Muscle of leg (tissue), 11 donors: Measurements from ENCODE around the gene SIK2. TPM values are rescaled to one million over a fixed set of nuclear protein-coding genes. Genes with fewer than 3 reads are reported as not detected.

Experiments used
- DNase-seq: peaks from one replicate; pipeline ENCODE4 v3.0.0; 2013
- H3K27ac ChIP-seq: one replicate; pipeline ENCODE4 v1.5.1; 2013; ENCODE audit warnings: mild to moderate bottlenecking, low read length, control low read depth
- H3K27me3 ChIP-seq: one replicate; pipeline ENCODE4 v1.6.1; 2013; ENCODE audit warnings: low read length; ENCODE audit not compliant: control insufficient read depth, insufficient read depth
- H3K36me3 ChIP-seq: one replicate; pipeline ENCODE4 v1.6.1; 2013; ENCODE audit warnings: low read length; ENCODE audit not compliant: control insufficient read depth, insufficient read depth
- H3K4me1 ChIP-seq: one replicate; pipeline ENCODE4 v1.6.1; 2013; ENCODE audit warnings: low read length; ENCODE audit not compliant: control insufficient read depth, insufficient read depth
- H3K4me3 ChIP-seq: one replicate; pipeline ENCODE4 v1.5.1; 2013; ENCODE audit warnings: low read length, control low read depth
- H3K9me3 ChIP-seq: replicated peaks from 2 replicates; pipeline ENCODE4 v1.6.1; 2013; ENCODE audit warnings: low read depth, low read length; ENCODE audit not compliant: control insufficient read depth
- WGBS: methylation state at CpG from one replicate; pipeline ENCODE4 v1.1.5; 2013; ENCODE audit warnings: missing lambda C conversion rate; ENCODE audit not compliant: insufficient coverage; 5-methylcytosine and 5-hydroxymethylcytosine counted together
- polyA plus RNA-seq, 8 donors: library from polyadenylated mRNA; unstranded; fragments of 120-200 nt; gene quantifications; one replicate each; pipeline versions ENCODE4 v1.2.1 to v1.2.3, GENCODE V29; 2013; ENCODE audit warnings: inconsistent platforms in 1 of 8, low replicate concordance in 1 of 8; ENCODE audit not compliant: insufficient read length in 8 of 8, insufficient read depth in 1 of 8
- total RNA-seq: library from RNA; stranded (reverse); fragments of 120-200 nt; gene quantifications from one replicate; pipeline ENCODE4 v1.2.4, GENCODE V29; 2013

The SIK2 gene
- total and polyA plus RNA-seq, 9 donors: 14.9 to 27.4 (median 23.2) TPM

- no peak for DNase-seq
- WGBS: 100% methylated on average over 1 of the region's 7 CpGs
- Histone ChIP-seq H3K4me3 (no peak overlapping the region), H3K4me1 (no peaks in the 10 kb centered on the region), H3K36me3 (peaks cover 11% of the 10 kb centered on the region), H3K27me3 (no peaks in the 10 kb centered on the region), H3K27ac (no peak overlapping the region), H3K9me3 (no peaks in the 10 kb centered on the region)
Observed at GRCh38 chr11:111688013-111688412, 85.8 kb downstream of the SIK2 start.

- H3K4me1 ChIP-seq: peaks cover 2% of the 10 kb centered on the region
- no peaks in the 10 kb centered on the region for H3K27me3 ChIP-seq
- 100% methylated on average over 1 of the region's 2 CpGs for WGBS
- H3K27ac ChIP-seq: no peak overlapping the region
- H3K9me3 ChIP-seq: no peaks in the 10 kb centered on the region
- DNase-seq: no peak
- no peak overlapping the region for H3K4me3 ChIP-seq
- peaks cover 9% of the 10 kb centered on the region for H3K36me3 ChIP-seq
Observed at GRCh38 chr11:111691176-111691575, 88.9 kb downstream of the SIK2 start.

- peaks cover 2% of the 10 kb centered on the region for H3K4me1 ChIP-seq
- no peak overlapping the region for H3K27ac ChIP-seq
- DNase-seq: no peak
- H3K9me3 ChIP-seq: no peaks in the 10 kb centered on the region
- H3K36me3 ChIP-seq: peaks cover 9% of the 10 kb centered on the region
- no peaks in the 10 kb centered on the region for H3K27me3 ChIP-seq
- 80% methylated on average over 2 of the region's 3 CpGs for WGBS
- H3K4me3 ChIP-seq: no peak overlapping the region
Observed at GRCh38 chr11:111691741-111692140, 89.5 kb downstream of the SIK2 start.

GRCh38 chr11:111693224-111693937, 91.1 kb downstream of the SIK2 start:
- no peak for DNase-seq
- WGBS: 100% methylated on average over 2 of the region's 6 CpGs
- no peak overlapping the region for H3K4me3 ChIP-seq
- H3K9me3 ChIP-seq: no peaks in the 10 kb centered on the region
- H3K27ac ChIP-seq: no peak overlapping the region
- no peaks in the 10 kb centered on the region for H3K27me3 ChIP-seq
- H3K36me3 ChIP-seq: peaks cover 3% of the 10 kb centered on the region
- peaks cover 2% of the 10 kb centered on the region for H3K4me1 ChIP-seq

- Histone ChIP-seq H3K27me3 (no peaks in the 10 kb centered on the region), H3K27ac (peak overlapping the region; percentile 4), H3K4me3 (no peak overlapping the region), H3K4me1 (peaks cover 2% of the 10 kb centered on the region), H3K36me3 (peaks cover 6% of the 10 kb centered on the region), H3K9me3 (no peaks in the 10 kb centered on the region)
- peak; percentile 25 for DNase-seq
- no CpG with 5 or more reads among the region's 4 CpGs for WGBS
Observed at GRCh38 chr11:111694851-111695250, 92.6 kb downstream of the SIK2 start.

- 83% methylated on average over 1 of the region's 1 CpG for WGBS
- Histone ChIP-seq H3K9me3 (no peaks in the 10 kb centered on the region), H3K4me3 (no peak overlapping the region), H3K36me3 (peaks cover 2% of the 10 kb centered on the region), H3K27ac (no peak overlapping the region), H3K27me3 (no peaks in the 10 kb centered on the region), H3K4me1 (peaks cover 2% of the 10 kb centered on the region)
- no peak for DNase-seq
Observed at GRCh38 chr11:111696556-111696955, 94.3 kb downstream of the SIK2 start.

GRCh38 chr11:111697933-111698371, 95.7 kb downstream of the SIK2 start:
- Histone ChIP-seq H3K4me3 (no peak overlapping the region), H3K27ac (no peak overlapping the region), H3K27me3 (no peaks in the 10 kb centered on the region), H3K4me1 (peaks cover 7% of the 10 kb centered on the region), H3K36me3 (peaks cover 2% of the 10 kb centered on the region), H3K9me3 (no peaks in the 10 kb centered on the region)
- WGBS: no CpG with 5 or more reads among the region's 1 CpG
- DNase-seq: no peak

GRCh38 chr11:111698852-111699559, 96.8 kb downstream of the SIK2 start:
- H3K4me1 ChIP-seq: peaks cover 11% of the 10 kb centered on the region
- WGBS: no CpG with 5 or more reads among the region's 3 CpGs

GRCh38 chr11:111699579-111700156, 97.4 kb downstream of the SIK2 start:
- Histone ChIP-seq H3K4me1 (peaks cover 13% of the 10 kb centered on the region), H3K9me3 (no peaks in the 10 kb centered on the region), H3K36me3 (peaks cover 13% of the 10 kb centered on the region), H3K4me3 (no peak overlapping the region), H3K27me3 (no peaks in the 10 kb centered on the region), H3K27ac (no peak overlapping the region)
- no peak for DNase-seq
- no CpG with 5 or more reads among the region's 1 CpG for WGBS

More at GRCh38 chr11:111698852-111699559, 96.8 kb downstream of the SIK2 start:
- Histone ChIP-seq H3K36me3 (peaks cover 7% of the 10 kb centered on the region), H3K27me3 (no peaks in the 10 kb centered on the region), H3K27ac (no peak overlapping the region), H3K4me3 (no peak overlapping the region), H3K9me3 (no peaks in the 10 kb centered on the region)
- DNase-seq: no peak

GRCh38 chr11:111700162-111700561, 97.9 kb downstream of the SIK2 start:
- DNase-seq: no peak
- no peak overlapping the region for H3K4me3 ChIP-seq
- 100% methylated on average over 1 of the region's 1 CpG for WGBS
- peaks cover 12% of the 10 kb centered on the region for H3K4me1 ChIP-seq
- H3K36me3 ChIP-seq: peaks cover 16% of the 10 kb centered on the region
- no peak overlapping the region for H3K27ac ChIP-seq
- no peaks in the 10 kb centered on the region for H3K9me3 ChIP-seq
- H3K27me3 ChIP-seq: no peaks in the 10 kb centered on the region
